Measurements from ENCODE around the gene MYOT.
"Not testable (repeated sequence)": the region's sequence is repeated elsewhere in the genome, so short reads cannot be mapped to it uniquely, and the experiment has no call there.

The MYOT gene

GRCh38 chr5:137858954-137859353, 8.7 kb upstream of the MYOT start:
- no peaks in the 10 kb centered on the region for H3K9me3 ChIP-seq (replicated peaks; ENCODE audit: insufficient read depth, low read length)
- TF ChIP-seq CTCF (IDR thresholded peaks at IDR 0.05; ENCODE audit: low read length), result no peak
- TF ChIP-seq EZH2phosphoT487 (IDR thresholded peaks at IDR 0.05; ENCODE audit: low read length), result no peak
- no peak for TF ChIP-seq EZH2 (optimal IDR thresholded peaks at IDR 0.05; ENCODE audit: low read depth, low read length)
- H2AFZ ChIP-seq (ENCODE audit: low read length), result no peak overlapping the region
- H3K4me3 ChIP-seq (ENCODE audit: low read length), result no peak overlapping the region
- peaks cover 45% of the 10 kb centered on the region for H3K27me3 ChIP-seq (replicated peaks; ENCODE audit: insufficient read depth, low read length)
- H3K36me3 ChIP-seq (replicated peaks; ENCODE audit: insufficient read depth, low read length), result no peaks in the 10 kb centered on the region
- H3K79me2 ChIP-seq (ENCODE audit: low read length), result no peaks in the 10 kb centered on the region
- no peak overlapping the region for H3K4me2 ChIP-seq (ENCODE audit: low read depth, low read length)
- no peak overlapping the region for H3K9ac ChIP-seq (ENCODE audit: low read length)
- no peak for DNase-seq
- peaks cover 20% of the 10 kb centered on the region for H3K4me1 ChIP-seq (ENCODE audit: low read length)
- H3K9me2 ChIP-seq (replicated peaks; ENCODE audit: insufficient read depth, low read length), result no peaks in the 10 kb centered on the region
- no peak overlapping the region for H3K27ac ChIP-seq (ENCODE audit: low read length)
- 0 out of 2 replicates have a peak, but pooled peaks cover 5% of the 10 kb centered on the region for H4K20me1 ChIP-seq (ENCODE audit: insufficient read depth, low read length)
- H3F3A ChIP-seq (ENCODE audit: insufficient read depth, low read length), result peaks cover 7% of the 10 kb centered on the region; the same call in 1 of the 2 replicates

- no peak overlapping the region for H3K9ac ChIP-seq (ENCODE audit: low read length)
- DNase-seq, result no peak
- no peak overlapping the region for H3K27ac ChIP-seq (ENCODE audit: low read length)
- H2AFZ ChIP-seq (ENCODE audit: low read length), result no peak overlapping the region
- no peaks in the 10 kb centered on the region for H3K36me3 ChIP-seq (replicated peaks; ENCODE audit: insufficient read depth, low read length)
- no peak overlapping the region for H3K4me2 ChIP-seq (ENCODE audit: low read depth, low read length)
- H3K9me3 ChIP-seq (replicated peaks; ENCODE audit: insufficient read depth, low read length), result no peaks in the 10 kb centered on the region
- H3K27me3 ChIP-seq (replicated peaks; ENCODE audit: insufficient read depth, low read length), result peaks cover 29% of the 10 kb centered on the region
- no peak overlapping the region for H3K4me3 ChIP-seq (ENCODE audit: low read length)
- H3F3A ChIP-seq (ENCODE audit: insufficient read depth, low read length), result no peaks in the 10 kb centered on the region
- H4K20me1 ChIP-seq (ENCODE audit: insufficient read depth, low read length), result 0 out of 2 replicates have a peak, but pooled peaks cover 2% of the 10 kb centered on the region
- no peaks in the 10 kb centered on the region for H3K9me2 ChIP-seq (replicated peaks; ENCODE audit: insufficient read depth, low read length)
- peaks cover 13% of the 10 kb centered on the region for H3K4me1 ChIP-seq (ENCODE audit: low read length)
- TF ChIP-seq CTCF (IDR thresholded peaks at IDR 0.05; ENCODE audit: low read length), result no peak
- TF ChIP-seq EZH2phosphoT487 (IDR thresholded peaks at IDR 0.05; ENCODE audit: low read length), result no peak
- no peak for TF ChIP-seq EZH2 (optimal IDR thresholded peaks at IDR 0.05; ENCODE audit: low read depth, low read length)
- H3K79me2 ChIP-seq (ENCODE audit: low read length), result no peaks in the 10 kb centered on the region
Measured at GRCh38 chr5:137862251-137862650, 5.4 kb upstream of the MYOT start.

GRCh38 chr5:137863653-137864052, 4.0 kb upstream of the MYOT start:
- not testable (repeated sequence) for DNase-seq; H3K9me3 ChIP-seq (replicated peaks; ENCODE audit: insufficient read depth, low read length); H3K79me2 ChIP-seq (ENCODE audit: low read length); H4K20me1 ChIP-seq (ENCODE audit: insufficient read depth, low read length); H3K9ac ChIP-seq (ENCODE audit: low read length); H3K36me3 ChIP-seq (replicated peaks; ENCODE audit: insufficient read depth, low read length); H2AFZ ChIP-seq (ENCODE audit: low read length); H3K4me3 ChIP-seq (ENCODE audit: low read length); H3F3A ChIP-seq (ENCODE audit: insufficient read depth, low read length); H3K4me2 ChIP-seq (ENCODE audit: low read depth, low read length); H3K9me2 ChIP-seq (replicated peaks; ENCODE audit: insufficient read depth, low read length); H3K27ac ChIP-seq (ENCODE audit: low read length); H3K4me1 ChIP-seq (ENCODE audit: low read length)
- H3K27me3 ChIP-seq (replicated peaks; ENCODE audit: insufficient read depth, low read length), result peaks cover 22% of the 10 kb centered on the region

GRCh38 chr5:137866541-137867388, 895 bp upstream of the MYOT start:
- Histone ChIP-seq H3K4me3 (ENCODE audit: low read length) (no peak overlapping the region), H3K4me1 (ENCODE audit: low read length) (no peaks in the 10 kb centered on the region), H3F3A (ENCODE audit: insufficient read depth, low read length) (no peaks in the 10 kb centered on the region), H3K9me3 (replicated peaks; ENCODE audit: insufficient read depth, low read length) (no peaks in the 10 kb centered on the region), H3K27ac (ENCODE audit: low read length) (no peak overlapping the region), H2AFZ (ENCODE audit: low read length) (no peak overlapping the region), H3K79me2 (ENCODE audit: low read length) (no peaks in the 10 kb centered on the region), H3K9me2 (replicated peaks; ENCODE audit: insufficient read depth, low read length) (no peaks in the 10 kb centered on the region), H3K4me2 (ENCODE audit: low read depth, low read length) (no peak overlapping the region), H3K9ac (ENCODE audit: low read length) (no peak overlapping the region), H3K36me3 (replicated peaks; ENCODE audit: insufficient read depth, low read length) (no peaks in the 10 kb centered on the region), H4K20me1 (ENCODE audit: insufficient read depth, low read length) (no peaks in the 10 kb centered on the region), H3K27me3 (replicated peaks; ENCODE audit: insufficient read depth, low read length) (no peaks in the 10 kb centered on the region)
- TF ChIP-seq CTCF (IDR thresholded peaks at IDR 0.05; ENCODE audit: low read length) (no peak), EZH2phosphoT487 (IDR thresholded peaks at IDR 0.05; ENCODE audit: low read length) (no peak), EZH2 (optimal IDR thresholded peaks at IDR 0.05; ENCODE audit: low read depth, low read length) (no peak)
- DNase-seq, result no peak
